GM19238 (cell line): ENCODE measurements around the gene PLOD1.
"Not testable (repeated sequence)": the region's sequence is repeated elsewhere in the genome, so short reads cannot be mapped to it uniquely, and the experiment has no call there.

Source experiments
- DNase-seq: peaks from one replicate; pipeline ENCODE4 v3.0.0; 2011; ENCODE audit warnings: low spot score; ENCODE audit not compliant: insufficient read length

Gene PLOD1

DNA sequence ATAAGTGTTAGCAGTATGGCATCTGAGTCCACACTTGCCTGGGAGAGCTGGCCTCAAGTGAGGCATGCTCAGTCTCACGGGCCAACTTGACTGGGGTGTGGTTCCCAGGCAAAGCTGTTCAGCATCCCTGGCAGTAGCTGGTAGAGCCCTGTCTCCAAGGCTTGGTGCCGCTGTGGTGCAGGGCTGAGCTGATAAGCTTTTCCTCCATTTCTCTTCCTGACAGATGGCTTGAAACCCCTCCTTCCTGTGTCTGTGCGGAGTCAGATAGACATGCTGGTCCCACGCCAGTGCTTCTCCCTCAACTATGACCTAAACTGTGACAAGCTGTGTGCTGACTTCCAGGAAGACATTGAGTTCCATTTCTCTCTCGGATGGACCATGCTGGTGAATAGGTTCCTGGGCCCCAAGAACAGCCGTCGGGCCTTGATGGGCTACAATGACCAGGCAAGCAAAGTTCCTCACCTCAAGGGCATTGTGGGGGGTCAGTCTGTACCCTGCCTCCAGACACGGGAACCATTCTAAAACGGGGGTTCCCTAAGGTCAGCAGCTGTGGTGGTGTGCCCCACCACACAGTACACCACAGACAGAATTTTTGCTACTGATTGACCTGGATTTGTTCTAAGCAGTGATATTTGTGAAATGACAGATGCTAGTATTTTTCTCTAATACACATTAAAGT, 71.1 kb downstream of the PLOD1 start:
- DNase-seq: no peak

DNA sequence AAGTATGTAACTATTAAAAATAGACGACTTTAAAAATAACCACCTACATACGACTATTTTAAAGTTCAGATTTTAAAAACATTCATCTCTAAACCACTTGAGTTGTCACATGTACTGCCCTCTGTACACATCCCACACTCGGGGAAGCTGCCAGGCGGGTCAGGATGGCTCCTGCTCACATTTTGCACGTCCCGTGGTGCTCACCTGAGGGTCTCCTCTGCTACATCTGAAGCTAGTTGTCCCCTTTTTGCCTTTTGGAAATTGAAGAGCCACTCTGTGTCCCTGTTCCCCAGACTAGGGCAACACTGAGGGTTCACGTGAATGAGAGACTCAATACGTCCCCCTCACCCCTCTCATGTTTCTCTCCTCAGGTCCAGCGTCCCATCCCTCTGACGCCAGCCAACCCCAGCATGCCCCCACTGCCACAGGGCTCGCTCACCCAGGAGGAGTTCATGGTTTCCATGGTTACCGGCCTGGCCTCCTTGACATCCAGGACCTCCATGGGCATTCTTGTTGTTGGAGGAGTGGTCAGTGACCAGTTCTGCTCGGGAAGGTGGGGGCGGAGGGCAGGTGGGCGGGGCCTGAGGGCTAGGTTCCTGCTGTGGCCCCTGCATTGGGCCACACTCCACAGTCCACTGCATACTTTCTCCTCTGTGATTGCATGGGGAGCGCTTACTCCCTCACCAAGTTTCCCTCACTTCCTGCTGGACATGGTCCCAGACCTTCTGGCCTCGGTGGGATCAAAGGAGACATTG, 71.8 kb downstream of the PLOD1 start:
- no peak for DNase-seq

DNA sequence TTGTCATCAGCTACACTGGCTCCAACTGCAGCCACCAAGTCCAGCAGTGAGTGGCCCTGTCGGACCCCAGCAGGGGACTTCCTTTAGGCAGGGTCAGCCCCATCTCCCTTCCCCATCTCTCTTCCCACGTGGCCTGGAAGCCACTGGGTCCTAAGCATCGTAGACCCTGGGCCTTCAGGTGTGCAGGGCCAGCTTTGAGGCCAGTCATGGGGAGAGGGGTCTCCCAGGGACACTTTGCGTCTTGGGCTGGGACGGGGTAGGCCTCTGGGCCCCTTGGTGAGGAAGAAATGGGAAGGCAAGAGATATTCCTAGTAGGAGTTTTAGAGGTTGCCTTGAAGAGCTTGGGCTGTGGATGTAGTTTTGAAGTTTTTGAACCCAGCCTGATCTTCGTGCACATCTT, 72.7 kb downstream of the PLOD1 start:
- no peak for DNase-seq

DNA sequence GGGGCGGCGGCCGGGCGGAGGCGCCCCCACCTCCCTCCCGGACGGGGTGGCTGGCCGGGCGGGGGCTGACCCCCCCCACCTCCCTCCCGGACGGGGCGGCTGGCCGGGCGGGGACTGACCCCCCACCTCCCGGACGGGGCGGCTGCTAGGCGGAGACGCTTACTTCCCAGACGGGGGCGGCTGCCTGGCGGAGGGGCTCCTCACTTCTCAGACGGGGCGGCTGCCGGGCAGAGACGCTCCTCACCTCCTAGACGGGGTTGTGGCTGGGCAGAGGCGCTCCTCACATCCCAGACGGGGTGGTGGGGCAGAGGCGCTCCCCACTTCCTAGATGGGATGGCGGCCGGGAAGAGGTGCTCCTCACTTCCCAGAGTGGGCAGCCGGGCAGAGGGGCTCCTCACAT, 73.8 kb downstream of the PLOD1 start:
- DNase-seq: not testable (repeated sequence)

DNA sequence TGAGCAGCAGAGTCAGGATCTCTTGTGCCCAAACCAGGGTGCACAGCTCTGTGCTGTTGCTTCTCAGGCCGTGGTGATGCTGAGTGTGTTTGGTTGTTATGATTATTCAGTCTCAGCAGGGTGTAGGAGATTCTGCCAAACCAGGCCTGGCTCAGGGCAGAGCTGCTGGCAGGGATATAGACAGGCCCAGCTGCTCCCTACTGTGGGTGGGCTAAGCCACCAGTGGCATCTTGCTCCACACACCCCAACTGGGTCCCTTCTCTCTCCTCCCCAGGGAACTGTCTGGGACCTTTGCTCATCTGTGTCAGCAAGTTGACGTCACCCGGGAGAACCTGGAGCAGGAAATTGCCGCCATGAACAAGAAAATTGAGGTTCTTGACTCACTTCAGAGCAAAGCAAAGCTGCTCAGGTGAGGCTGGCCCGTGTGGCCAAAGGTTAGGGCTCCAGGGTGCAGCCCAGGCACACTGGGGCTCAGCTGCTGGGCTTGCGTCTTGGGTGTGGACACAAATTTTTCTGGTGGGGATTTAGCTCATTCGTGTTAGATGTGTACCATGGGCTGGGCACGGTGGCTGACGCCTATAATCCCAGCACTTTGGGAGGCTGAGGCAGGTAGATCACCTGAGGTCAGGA, 74.9 kb downstream of the PLOD1 start:
- DNase-seq: no peak

DNA sequence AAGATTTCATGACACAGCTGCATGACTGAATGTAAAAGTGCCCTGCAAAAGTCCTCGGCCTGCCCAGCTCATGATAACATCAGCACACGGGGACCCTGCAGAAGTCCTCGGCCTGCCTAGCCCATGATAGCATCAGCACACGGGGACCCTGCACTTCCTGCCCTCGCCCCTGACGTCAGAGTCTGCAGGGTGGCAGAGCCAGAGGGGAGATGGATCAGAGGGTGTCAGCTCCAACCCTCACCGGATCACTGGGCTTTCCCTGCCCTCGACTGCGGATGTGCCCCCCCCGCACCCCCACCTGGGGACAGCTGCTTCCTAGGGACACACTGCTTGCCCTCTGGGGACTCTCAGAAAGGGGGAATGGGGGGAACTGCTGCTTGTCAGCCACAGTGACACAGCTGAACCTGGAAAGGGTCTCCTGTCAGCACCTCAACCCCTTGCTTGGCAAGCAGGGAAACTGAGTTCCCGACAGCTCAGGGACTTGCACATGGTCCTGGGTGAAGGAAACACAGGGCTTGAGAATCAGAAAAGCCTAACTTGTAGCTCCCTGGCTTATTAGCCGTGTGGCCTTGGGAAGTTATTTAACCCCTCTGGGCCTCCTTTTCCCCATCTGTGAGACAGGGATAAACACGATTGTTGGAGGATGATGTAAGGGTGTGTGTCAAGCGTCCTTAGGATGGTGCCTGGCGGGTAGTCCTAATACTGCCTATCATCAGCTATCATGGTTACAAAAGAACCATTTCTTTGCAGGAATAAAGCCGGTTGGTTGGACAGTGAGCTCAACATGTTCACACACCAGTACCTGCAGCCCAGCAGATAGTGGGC, 76.4 kb downstream of the PLOD1 start:
- DNase-seq: no peak

DNA sequence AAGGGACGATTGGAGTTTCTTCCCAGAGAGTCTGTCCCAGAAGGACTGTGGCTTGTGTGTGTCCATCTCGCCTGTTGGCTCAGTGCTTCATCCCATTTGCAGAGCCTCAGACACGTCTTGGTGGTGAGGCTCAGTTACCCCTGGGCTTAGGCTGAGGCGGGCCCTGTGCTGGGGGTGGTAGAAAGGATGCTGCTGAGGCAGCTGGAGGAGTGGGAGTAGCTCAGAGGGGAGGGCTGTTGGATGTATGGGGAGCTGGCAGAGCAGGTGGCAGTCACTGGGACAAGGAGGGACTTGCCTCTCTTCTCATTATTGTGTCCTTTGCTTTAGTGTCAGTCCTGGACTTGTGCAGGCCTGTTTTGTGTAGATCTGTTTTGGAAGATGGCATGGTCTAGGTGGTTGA, 77.5 kb downstream of the PLOD1 start:
- no peak for DNase-seq

DNA sequence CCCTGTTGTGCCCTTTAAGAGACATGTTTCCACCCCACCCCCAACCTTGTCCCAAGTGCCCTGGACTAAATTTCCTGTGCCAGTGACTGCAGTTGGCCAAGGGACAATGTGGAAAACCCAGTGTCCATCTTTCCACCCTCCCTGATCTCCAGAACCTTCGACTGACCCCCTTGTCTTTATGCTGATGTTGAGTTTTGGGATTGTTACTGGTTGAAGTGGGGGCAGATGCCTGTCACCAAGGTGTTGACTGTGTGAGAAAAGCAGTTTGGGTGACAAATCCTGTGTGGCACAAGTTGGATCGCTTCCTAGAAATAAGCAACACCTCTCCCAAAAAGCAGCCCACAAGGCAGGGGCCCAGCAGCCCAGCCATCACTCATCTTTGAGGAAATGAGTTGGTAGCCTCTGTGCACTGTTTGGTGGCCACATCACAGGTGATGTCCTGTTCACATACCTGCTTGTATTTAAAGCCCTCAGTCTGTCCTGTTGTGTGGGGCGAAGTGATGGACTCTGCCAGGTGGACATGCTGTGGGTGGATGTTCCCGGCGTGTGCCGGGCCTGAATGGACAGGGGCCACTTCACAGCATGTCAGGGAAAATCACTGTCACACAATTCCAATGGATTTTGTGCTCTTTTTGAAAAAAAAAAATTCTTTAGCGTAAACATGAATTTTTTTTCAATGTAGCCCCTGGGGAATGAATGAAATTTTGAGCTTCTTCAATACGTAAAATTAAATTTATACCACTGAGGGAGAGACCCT, 78.2 kb downstream of the PLOD1 start:
- DNase-seq: no peak

DNA sequence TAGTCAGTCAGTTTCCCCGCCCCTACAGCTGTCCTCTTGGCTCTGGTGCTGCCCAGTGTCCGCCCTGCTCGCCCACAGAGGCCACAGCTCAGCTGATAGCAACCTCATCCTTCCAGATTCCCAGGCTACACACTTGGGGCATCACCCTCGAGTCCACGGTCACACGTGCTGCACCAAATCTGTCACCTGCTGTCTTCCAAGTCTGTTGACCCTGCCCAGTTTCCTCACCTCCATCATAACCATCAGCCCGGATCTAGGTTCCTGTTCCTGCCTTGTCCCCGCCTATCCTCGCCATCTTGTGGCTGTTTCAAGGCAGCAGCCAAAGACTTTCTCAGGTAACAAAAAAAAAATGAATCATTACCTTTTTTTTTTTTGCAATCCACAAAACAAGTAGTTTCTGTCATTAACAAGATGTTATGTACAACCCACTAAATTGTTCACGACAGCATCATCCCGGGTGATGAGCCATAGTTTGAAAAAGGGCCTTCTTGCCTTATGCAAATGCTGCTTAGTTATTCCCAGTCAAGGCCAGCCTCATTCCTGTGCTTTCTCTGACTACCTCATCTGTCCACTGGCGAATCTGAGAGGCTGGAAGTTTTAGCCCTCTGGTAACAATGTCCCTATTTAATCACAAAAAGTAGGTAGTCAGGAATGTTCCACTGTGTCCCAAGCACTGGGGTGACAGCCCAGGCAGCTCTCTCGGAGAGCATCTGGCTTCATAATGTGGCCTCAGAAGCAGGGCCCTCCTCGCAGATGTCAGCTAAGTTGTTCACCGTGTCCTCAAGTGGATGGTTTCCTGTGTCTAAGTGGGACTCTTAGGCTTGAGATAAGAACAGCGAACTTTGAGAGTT, 79.8 kb downstream of the PLOD1 start:
- DNase-seq: no peak

DNA sequence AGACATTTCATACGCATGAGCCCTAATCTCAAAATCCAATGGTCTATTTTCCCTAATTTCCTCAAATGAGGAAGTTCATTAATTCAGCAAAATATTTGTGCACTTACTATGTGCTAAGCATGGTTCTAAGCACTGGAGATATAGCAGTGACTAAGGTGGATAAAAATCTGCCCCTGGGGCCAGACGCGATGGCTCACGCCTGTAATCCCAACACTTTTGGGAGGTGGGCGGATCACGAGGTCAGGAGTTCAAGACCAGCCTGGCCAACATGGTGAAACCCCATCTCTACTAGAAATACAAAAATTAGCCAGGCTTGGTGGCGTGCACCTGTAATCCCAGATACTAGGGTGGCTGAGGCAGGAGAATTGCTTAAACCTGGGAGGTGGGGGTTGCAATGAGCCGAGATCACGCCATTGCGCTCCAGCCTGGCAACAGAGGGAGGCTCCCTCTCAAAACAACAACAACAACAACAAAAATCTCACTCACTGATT, 80.5 kb downstream of the PLOD1 start:
- no peak for DNase-seq

DNA sequence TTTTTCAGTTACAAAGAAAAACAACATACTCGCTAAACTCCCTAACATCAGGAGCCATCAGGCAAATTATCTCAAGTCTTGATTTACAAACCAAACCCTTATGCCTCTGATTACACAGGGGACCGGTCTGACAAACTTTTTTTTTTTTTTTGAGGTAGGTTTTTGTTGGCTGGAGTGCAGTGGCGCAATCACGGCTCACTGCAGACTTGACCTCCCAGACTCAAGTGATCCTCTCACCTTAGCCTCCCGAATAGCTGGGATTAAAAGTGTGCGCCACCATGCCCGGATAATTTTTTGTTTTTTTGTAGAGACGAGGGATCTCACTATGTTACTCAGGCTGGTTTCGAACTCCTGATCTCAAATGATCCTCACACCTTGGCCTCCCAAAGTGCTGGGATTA, 81.0 kb downstream of the PLOD1 start:
- DNase-seq: no peak

DNA sequence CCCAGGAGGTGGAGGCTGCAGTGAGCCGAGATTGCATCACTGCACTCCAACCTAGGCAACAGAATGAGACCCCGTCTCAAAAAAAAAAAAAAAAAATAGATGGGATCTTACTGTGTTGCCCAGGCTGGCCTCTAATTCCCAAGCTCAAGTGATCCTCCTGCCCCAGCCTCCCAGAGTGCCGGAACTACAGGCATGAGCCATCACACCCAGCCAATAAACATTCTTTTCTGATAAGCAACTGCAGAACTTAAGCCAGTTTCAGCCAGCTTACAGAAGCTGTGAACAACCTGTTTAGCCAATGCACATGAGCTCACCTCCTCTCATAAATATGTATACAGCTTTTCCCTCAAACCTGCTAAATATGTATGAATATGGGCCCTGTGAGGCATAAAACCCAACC, 81.7 kb downstream of the PLOD1 start:
- no peak for DNase-seq

DNA sequence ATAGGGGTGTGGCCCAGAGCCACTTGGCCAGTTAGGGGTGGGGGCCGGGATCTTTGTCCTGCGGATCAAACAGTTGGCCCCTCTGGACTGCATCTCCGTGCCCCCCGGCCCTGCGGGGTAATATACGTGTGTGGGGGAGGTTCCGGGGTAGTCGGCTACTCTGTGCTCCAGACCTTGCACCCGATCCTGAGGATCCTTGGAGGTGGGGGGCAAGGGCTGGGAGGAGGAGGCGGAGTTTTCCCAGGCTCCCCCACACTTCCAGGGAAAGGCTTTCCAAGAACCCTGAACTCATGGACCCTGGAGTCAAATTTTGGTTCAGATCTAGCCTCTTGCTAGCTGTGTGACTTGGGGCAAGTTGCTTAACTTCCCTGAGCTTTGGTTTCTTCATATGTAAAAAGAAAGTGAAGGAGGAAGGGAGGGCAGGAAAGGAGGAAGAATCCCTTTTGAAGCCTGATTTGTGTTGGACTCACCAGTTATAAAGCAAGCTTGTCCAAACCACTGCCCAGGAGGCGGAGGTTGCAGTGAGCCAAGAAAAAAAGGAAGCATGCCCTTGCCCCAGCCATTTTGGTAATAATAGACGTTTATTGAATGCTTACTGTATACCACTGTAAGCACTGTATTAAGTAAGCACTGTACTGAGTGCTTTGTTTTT, 85.5 kb downstream of the PLOD1 start:
- no peak for DNase-seq

DNA sequence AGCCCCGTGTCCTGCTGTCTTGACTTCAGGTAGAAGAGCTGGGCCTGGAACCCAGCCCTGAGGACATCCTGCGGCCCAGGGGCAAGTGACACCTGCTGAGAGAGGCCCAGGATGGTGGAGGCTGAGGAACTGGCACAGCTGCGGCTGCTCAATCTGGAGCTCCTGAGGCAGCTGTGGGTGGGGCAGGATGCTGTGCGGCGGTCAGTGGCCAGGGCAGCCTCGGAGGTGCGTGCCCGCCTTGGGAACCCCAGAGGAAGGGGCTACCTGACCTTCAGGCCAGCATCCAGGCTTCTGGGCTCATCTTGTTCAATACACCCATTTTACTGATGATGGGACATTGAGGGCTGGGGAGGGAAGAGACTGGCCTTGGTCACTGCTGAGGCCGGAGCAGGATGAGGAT, 87.1 kb downstream of the PLOD1 start:
- no peak for DNase-seq

DNA sequence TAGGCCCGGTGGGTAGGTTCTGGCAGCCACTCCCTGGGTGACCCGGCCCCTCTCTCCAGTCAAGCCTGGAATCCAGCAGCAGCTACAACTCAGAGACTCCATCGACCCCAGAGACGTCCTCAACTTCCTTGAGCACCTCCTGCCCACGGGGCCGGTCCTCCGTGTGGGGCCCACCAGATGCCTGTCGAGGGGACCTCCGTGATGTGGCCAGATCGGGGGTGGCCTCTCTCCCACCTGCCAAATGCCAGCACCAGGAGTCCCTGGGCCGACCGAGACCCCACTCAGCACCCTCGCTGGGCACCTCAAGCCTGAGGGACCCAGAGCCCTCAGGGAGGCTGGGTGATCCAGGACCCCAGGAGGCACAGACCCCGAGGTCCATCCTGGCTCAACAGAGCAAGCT, 87.5 kb downstream of the PLOD1 start:
- DNase-seq: no peak
